OCI-LY7 (cell line): ENCODE results near the gene INTS2.

Source experiments
- CTCF ChIP-seq: fragments of 200-600 bp; sonication (generic); conservative IDR thresholded peaks from 2 replicates; pipeline ENCODE4 v1.5.1; 2014; ENCODE audit warnings: mild to moderate bottlenecking, antibody characterized with exemption, low read length, moderate library complexity, mixed read lengths
- EZH2phosphoT487 ChIP-seq: fragments of 200-600 bp; sonication (generic); IDR thresholded peaks from 2 replicates; pipeline ENCODE4 v1.6.1; 2018; ENCODE audit warnings: low read depth, borderline replicate concordance, mild to moderate bottlenecking, mixed run types, antibody characterized with exemption, low read length, moderate library complexity, mixed read lengths

- TF ChIP-seq EZH2phosphoT487 (no peak), CTCF (no peak)
Measured at GRCh38 chr17:61874075-61874474, 53.7 kb downstream of the INTS2 start.
